HepG2 (cell line): ENCODE measurements around the gene DEDD2. TPM values are rescaled to one million over a fixed set of nuclear protein-coding genes. Genes with fewer than 3 reads are reported as not detected.

ENCODE experiments used
- ARNT ChIP-seq: fragments of 450-650 bp; IDR thresholded peaks from 2 replicates; pipeline ENCODE4 v1.6.1; 2017
- ATRX ChIP-seq: sonication (generic); formaldehyde crosslinking; IDR thresholded peaks from 2 replicates; pipeline ENCODE4 v1.4.0; 2020; ENCODE audit warnings: missing genetic modification reagents, borderline replicate concordance
- CTCF ChIP-seq: sonication (generic); formaldehyde crosslinking; IDR thresholded peaks from 2 replicates; pipeline ENCODE4 v1.5.0; 2020; ENCODE audit warnings: mild to moderate bottlenecking, missing genetic modification reagents, moderate library complexity
- FOXJ3 ChIP-seq: sonication (generic); formaldehyde crosslinking; IDR thresholded peaks from 2 replicates; pipeline ENCODE4 v1.4.0; 2020; ENCODE audit warnings: missing genetic modification reagents, mild to moderate bottlenecking, borderline replicate concordance
- HNRNPL ChIP-seq: fragments of 200-400 bp; formaldehyde crosslinking; IDR thresholded peaks from 2 replicates; pipeline ENCODE4 v1.6.1; 2017; ENCODE audit warnings: mild to moderate bottlenecking, low read depth, low read length
- IRF9 ChIP-seq: sonication (generic); formaldehyde crosslinking; IDR thresholded peaks from 2 replicates; pipeline ENCODE4 v1.8.0; 2022; ENCODE audit warnings: missing genetic modification reagents, mild to moderate bottlenecking, borderline replicate concordance
- IRX3 ChIP-seq: sonication (generic); formaldehyde crosslinking; IDR thresholded peaks from 2 replicates; pipeline ENCODE4 v1.8.1; 2023; ENCODE audit warnings: mild to moderate bottlenecking, low read depth, missing genetic modification reagents, borderline replicate concordance
- MNT ChIP-seq: fragments of 450-650 bp; IDR thresholded peaks from 2 replicates; pipeline ENCODE4 v1.6.1; 2016
- NR2C2 ChIP-seq: sonication (generic); formaldehyde crosslinking; IDR thresholded peaks from 2 replicates; pipeline ENCODE4 v1.4.0; 2020; ENCODE audit warnings: missing genetic modification reagents, mild to moderate bottlenecking, moderate library complexity, borderline replicate concordance
- PCBP1 ChIP-seq: fragments of 200-400 bp; formaldehyde crosslinking; IDR thresholded peaks from 2 replicates; pipeline ENCODE4 v1.6.1; 2017; ENCODE audit warnings: mild to moderate bottlenecking, low read depth, low read length, borderline replicate concordance
- RXRA ChIP-seq: sonication (generic); formaldehyde crosslinking; IDR thresholded peaks from 2 replicates; pipeline ENCODE4 v1.5.1; 2020; ENCODE audit warnings: missing genetic modification reagents
- THAP8 ChIP-seq: sonication (generic); formaldehyde crosslinking; IDR thresholded peaks from 2 replicates; pipeline ENCODE4 v1.5.1; 2020; ENCODE audit warnings: missing genetic modification reagents, mild to moderate bottlenecking, borderline replicate concordance
- ZIK1 ChIP-seq: sonication (generic); formaldehyde crosslinking; IDR thresholded peaks from 2 replicates; pipeline ENCODE4 v1.5.0; 2020; ENCODE audit warnings: mild to moderate bottlenecking, low read depth, missing genetic modification reagents, borderline replicate concordance
- ZNF333 ChIP-seq: sonication (generic); formaldehyde crosslinking; IDR thresholded peaks from 2 replicates; pipeline ENCODE4 v1.4.0; 2020; ENCODE audit warnings: mild to moderate bottlenecking, missing genetic modification reagents, borderline replicate concordance
- ZNF562 ChIP-seq: sonication (generic); formaldehyde crosslinking; IDR thresholded peaks from 2 replicates; pipeline ENCODE4 v1.8.0; 2022; ENCODE audit warnings: missing genetic modification reagents, borderline replicate concordance
- ZNF614 ChIP-seq: IDR thresholded peaks from 2 replicates; pipeline ENCODE4 v1.6.1; 2018; ENCODE audit warnings: missing biosample characterization, missing genetic modification reagents, inconsistent platforms, borderline replicate concordance
- ZNF709 ChIP-seq: sonication (generic); formaldehyde crosslinking; IDR thresholded peaks from 2 replicates; pipeline ENCODE4 v1.5.0; 2020; ENCODE audit warnings: mild to moderate bottlenecking, missing genetic modification reagents
- ZNF766 ChIP-seq: sonication (generic); formaldehyde crosslinking; IDR thresholded peaks from 2 replicates; pipeline ENCODE4 v1.5.0; 2020; ENCODE audit warnings: missing genetic modification reagents, borderline replicate concordance
- polyA plus RNA-seq, 8 experiments: library from polyadenylated mRNA; depleted of rRNA in 3 of 8; stranded (reverse) in 7 of 8; unstranded in 1 of 8; fragments of >200 nt; fragmentation: Illumina TruSeq in 4 of 8; extraction: Trizol in 4 of 8; gene quantifications; 2 replicates each; pipeline versions ENCODE4 v1.2.1 to v1.2.3, GENCODE V29; 2011 to 2016; ENCODE audit warnings: low read depth in 4 of 8, missing spikeins in 1 of 8, mixed read lengths in 1 of 8; ENCODE audit not compliant: insufficient read depth in 1 of 8
- total RNA-seq, 5 experiments: library from RNA; depleted of rRNA; stranded (reverse); fragments of >200 nt; fragmentation: Illumina TruSeq; extraction: Trizol; gene quantifications; 2 replicates each; pipeline ENCODE4 v1.2.3, GENCODE V29; 2016; ENCODE audit warnings: low read depth in 1 of 5
- TF ChIP-seq, protein P1 (sequence below): sonication (generic); formaldehyde crosslinking; conservative IDR thresholded peaks from 2 replicates; pipeline ENCODE4 v1.4.0; 2020; ENCODE audit warnings: mild to moderate bottlenecking, missing genetic modification reagents, moderate library complexity

Gene DEDD2
- total and polyA plus RNA-seq, 2 of the 13 experiments (the other 11 are each of a cell fraction or from before 2014, with no cell fraction given), result 19.2 to 24.7 TPM

DNA sequence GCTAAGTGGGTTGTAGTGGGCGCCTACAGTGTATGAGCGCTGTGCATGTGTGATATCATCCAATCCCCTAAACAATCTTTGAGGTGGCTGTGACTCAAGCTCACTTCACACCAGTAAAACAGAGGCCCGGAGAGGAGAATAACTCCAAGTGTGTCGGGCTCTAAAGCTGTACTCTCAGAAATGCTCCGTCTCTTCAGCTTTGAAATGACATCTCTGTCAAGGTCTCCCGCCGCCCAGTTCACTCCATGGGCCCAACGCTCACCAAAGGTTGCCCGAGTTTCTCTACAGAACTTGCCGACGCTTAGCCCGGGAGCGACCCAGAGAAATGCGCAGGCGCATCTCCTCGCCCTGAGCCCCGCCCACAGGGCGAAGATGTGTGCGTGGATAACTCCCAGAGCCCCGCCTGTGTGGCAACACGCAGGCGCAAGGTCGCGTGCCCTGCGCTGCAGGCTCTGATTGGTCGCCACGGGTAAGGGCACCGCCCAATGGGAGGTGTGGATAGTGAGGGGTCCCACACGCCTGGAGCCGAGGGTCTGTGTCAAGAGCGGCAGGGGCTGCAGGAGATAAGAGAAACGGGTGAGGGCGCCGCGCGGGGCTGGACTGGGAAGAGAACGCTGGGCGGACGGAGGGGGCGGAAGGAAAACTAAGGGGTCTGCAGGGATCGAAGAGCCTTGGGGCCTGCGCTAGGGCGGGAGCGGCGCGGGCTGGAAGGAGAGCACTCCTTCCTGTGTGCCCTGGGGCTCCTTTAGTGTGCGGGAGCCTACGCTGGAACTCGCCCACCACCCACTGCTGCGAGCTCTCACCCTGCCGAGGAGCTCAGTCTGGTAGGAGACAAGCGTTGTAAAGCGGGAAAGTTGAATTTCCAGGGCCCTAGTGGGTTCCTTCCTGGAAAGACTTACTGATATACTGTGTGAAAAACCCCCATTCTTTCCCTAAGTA lies 2.6 kb upstream of the DEDD2 start, which contains the start of gene ZNF526 (continued):
- TF ChIP-seq, protein P1, sequence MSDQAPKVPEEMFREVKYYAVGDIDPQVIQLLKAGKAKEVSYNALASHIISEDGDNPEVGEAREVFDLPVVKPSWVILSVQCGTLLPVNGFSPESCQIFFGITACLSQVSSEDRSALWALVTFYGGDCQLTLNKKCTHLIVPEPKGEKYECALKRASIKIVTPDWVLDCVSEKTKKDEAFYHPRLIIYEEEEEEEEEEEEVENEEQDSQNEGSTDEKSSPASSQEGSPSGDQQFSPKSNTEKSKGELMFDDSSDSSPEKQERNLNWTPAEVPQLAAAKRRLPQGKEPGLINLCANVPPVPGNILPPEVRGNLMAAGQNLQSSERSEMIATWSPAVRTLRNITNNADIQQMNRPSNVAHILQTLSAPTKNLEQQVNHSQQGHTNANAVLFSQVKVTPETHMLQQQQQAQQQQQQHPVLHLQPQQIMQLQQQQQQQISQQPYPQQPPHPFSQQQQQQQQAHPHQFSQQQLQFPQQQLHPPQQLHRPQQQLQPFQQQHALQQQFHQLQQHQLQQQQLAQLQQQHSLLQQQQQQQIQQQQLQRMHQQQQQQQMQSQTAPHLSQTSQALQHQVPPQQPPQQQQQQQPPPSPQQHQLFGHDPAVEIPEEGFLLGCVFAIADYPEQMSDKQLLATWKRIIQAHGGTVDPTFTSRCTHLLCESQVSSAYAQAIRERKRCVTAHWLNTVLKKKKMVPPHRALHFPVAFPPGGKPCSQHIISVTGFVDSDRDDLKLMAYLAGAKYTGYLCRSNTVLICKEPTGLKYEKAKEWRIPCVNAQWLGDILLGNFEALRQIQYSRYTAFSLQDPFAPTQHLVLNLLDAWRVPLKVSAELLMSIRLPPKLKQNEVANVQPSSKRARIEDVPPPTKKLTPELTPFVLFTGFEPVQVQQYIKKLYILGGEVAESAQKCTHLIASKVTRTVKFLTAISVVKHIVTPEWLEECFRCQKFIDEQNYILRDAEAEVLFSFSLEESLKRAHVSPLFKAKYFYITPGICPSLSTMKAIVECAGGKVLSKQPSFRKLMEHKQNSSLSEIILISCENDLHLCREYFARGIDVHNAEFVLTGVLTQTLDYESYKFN (CRISPR knock-in tag), result 0 out of 2 replicates have a peak, but pooled peaks have one; percentile 19
- peak; percentile 19; the same call in 1 of the 2 replicates for TF ChIP-seq NR2C2 (CRISPR knock-in tag)
- peak; percentile 62 for TF ChIP-seq CTCF (CRISPR knock-in tag)
- TF ChIP-seq ATRX, result no peak
- TF ChIP-seq PCBP1, result peak; percentile 88; the same call in 1 of the 2 replicates
- no peak for TF ChIP-seq ZNF766
- peak; percentile 38; the same call in 1 of the 2 replicates for TF ChIP-seq ZNF614 (CRISPR knock-in tag)
- TF ChIP-seq MNT, result peak; percentile 73
- TF ChIP-seq RXRA (CRISPR knock-in tag), result peak; percentile 82
- TF ChIP-seq IRX3 (CRISPR knock-in tag), result no peak
- no peak for TF ChIP-seq ZNF562 (CRISPR knock-in tag)
- no peak; the same call in 1 of the 2 replicates for TF ChIP-seq ZNF709
- TF ChIP-seq ARNT, result no peak
- TF ChIP-seq ZIK1 (CRISPR knock-in tag), result no peak
- TF ChIP-seq IRF9 (CRISPR knock-in tag), result peak; percentile 49; the same call in 1 of the 2 replicates
- no peak for TF ChIP-seq THAP8 (CRISPR knock-in tag)
- 0 out of 2 replicates have a peak, but pooled peaks have one; percentile 52 for TF ChIP-seq HNRNPL
- no peak for TF ChIP-seq ZNF333
- peak; percentile 17; the same call in 1 of the 2 replicates for TF ChIP-seq FOXJ3
